Measurements from ENCODE around the gene SEC62.

SEC62 gene

GRCh38 chr3:170046269-170047132 lies 79.9 kb downstream of the SEC62 start:
- H3K27ac ChIP-seq, result peak overlapping the region; percentile 61
- no peak for TF ChIP-seq ZFX (IDR thresholded peaks at IDR 0.05; ENCODE audit: borderline replicate concordance)
- TF ChIP-seq, protein P1, sequence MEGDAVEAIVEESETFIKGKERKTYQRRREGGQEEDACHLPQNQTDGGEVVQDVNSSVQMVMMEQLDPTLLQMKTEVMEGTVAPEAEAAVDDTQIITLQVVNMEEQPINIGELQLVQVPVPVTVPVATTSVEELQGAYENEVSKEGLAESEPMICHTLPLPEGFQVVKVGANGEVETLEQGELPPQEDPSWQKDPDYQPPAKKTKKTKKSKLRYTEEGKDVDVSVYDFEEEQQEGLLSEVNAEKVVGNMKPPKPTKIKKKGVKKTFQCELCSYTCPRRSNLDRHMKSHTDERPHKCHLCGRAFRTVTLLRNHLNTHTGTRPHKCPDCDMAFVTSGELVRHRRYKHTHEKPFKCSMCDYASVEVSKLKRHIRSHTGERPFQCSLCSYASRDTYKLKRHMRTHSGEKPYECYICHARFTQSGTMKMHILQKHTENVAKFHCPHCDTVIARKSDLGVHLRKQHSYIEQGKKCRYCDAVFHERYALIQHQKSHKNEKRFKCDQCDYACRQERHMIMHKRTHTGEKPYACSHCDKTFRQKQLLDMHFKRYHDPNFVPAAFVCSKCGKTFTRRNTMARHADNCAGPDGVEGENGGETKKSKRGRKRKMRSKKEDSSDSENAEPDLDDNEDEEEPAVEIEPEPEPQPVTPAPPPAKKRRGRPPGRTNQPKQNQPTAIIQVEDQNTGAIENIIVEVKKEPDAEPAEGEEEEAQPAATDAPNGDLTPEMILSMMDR (IDR thresholded peaks at IDR 0.05), result peak; percentile 10; the same call in 1 of the 2 replicates

DNA sequence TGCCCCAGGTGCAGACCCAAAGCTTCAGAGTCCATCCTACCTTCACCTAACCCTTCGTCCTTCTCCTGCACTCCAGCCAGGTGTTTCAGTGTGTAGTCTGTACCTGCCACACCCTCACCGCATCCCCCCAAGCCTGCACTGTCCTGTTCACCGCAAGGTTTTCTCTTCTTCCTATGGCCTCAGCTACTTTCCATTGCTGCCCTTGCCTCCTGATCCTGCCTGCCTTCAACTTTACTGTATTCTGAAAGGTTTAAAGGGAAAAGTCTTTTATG lies 80.5 kb downstream of the SEC62 start:
- H3K27ac ChIP-seq, result peak overlapping the region; percentile 61

More for the DNA sequence above, 80.5 kb downstream of the SEC62 start:
- TF ChIP-seq ZFX (IDR thresholded peaks at IDR 0.05; ENCODE audit: borderline replicate concordance), result no peak
- TF ChIP-seq, protein P1 (IDR thresholded peaks at IDR 0.05), result no peak

Measured in 22Rv1 (cell line).